Mesendoderm (in vitro differentiated cells): ENCODE results near the gene EMP2.

Source experiments
- DNase-seq: peaks from one replicate; pipeline ENCODE4 v3.0.0; 2013
- H2AK5ac ChIP-seq: 2 replicates; pipeline ENCODE4 v1.6.1; 2013; ENCODE audit warnings: low read length, inconsistent platforms
- H2BK120ac ChIP-seq: 2 replicates; pipeline ENCODE4 v1.6.1; 2013; ENCODE audit warnings: low read depth, mild to moderate bottlenecking, low read length, moderate library complexity, mixed read lengths
- H2BK15ac ChIP-seq: replicated peaks from 2 replicates; pipeline ENCODE4 v1.6.1; 2013; ENCODE audit warnings: low read depth, mild to moderate bottlenecking, moderate library complexity
- H2BK5ac ChIP-seq: 2 replicates; pipeline ENCODE4 v1.6.1; 2013; ENCODE audit warnings: low read length, inconsistent platforms
- H3K18ac ChIP-seq: 2 replicates; pipeline ENCODE4 v1.6.1; 2013; ENCODE audit warnings: mild to moderate bottlenecking, low read length, mixed read lengths
- H3K23ac ChIP-seq: one replicate; pipeline ENCODE4 v1.6.1; 2013; ENCODE audit warnings: low read length
- H3K27ac ChIP-seq: 2 replicates; pipeline ENCODE4 v1.5.1; 2013; ENCODE audit warnings: low read depth, mild to moderate bottlenecking, inconsistent platforms, low read length, moderate library complexity
- H3K27me3 ChIP-seq: 2 replicates; pipeline ENCODE4 v1.6.1; 2013; ENCODE audit warnings: low read length, control low read depth, mild to moderate bottlenecking, inconsistent platforms; ENCODE audit not compliant: insufficient read depth, poor library complexity
- H3K36me3 ChIP-seq: 2 replicates; pipeline ENCODE4 v1.6.1; 2013; ENCODE audit warnings: low read length, inconsistent platforms; ENCODE audit not compliant: control insufficient read depth, insufficient read depth
- H3K4ac ChIP-seq: one replicate; pipeline ENCODE4 v1.6.1; 2013; ENCODE audit warnings: low read depth, mild to moderate bottlenecking, low read length, moderate library complexity
- H3K4me1 ChIP-seq: 2 replicates; pipeline ENCODE4 v1.6.1; 2013; ENCODE audit warnings: low read depth, low read length, inconsistent platforms; ENCODE audit not compliant: control insufficient read depth
- H3K4me2 ChIP-seq: 2 replicates; pipeline ENCODE4 v1.6.1; 2013; ENCODE audit warnings: low read length
- H3K4me3 ChIP-seq: 2 replicates; pipeline ENCODE4 v1.5.1; 2013; ENCODE audit warnings: mild to moderate bottlenecking, low read length
- H3K56ac ChIP-seq: one replicate; pipeline ENCODE4 v1.6.1; 2013; ENCODE audit warnings: low read length
- H3K79me1 ChIP-seq: 2 replicates; pipeline ENCODE4 v1.6.1; 2013; ENCODE audit warnings: low read length, inconsistent platforms
- H3K79me2 ChIP-seq: 2 replicates; pipeline ENCODE4 v1.6.1; 2013; ENCODE audit warnings: mild to moderate bottlenecking, low read length; ENCODE audit not compliant: control insufficient read depth, insufficient read depth
- H3K9ac ChIP-seq: 2 replicates; pipeline ENCODE4 v1.6.1; 2013; ENCODE audit warnings: low read length, inconsistent platforms
- H4K5ac ChIP-seq: one replicate; pipeline ENCODE4 v1.6.1; 2013; ENCODE audit warnings: low read length
- H4K8ac ChIP-seq: one replicate; pipeline ENCODE4 v1.6.1; 2013; ENCODE audit warnings: low read depth, mild to moderate bottlenecking, control low read depth, low read length, moderate library complexity
- WGBS: extraction: QIAGEN DNeasy Blood & Tissue Kit; methylation state at CpG from one replicate; pipeline ENCODE4 v1.1.7; 2013; ENCODE audit warnings: low lambda C conversion rate, missing lambda C conversion rate; ENCODE audit not compliant: insufficient coverage; ENCODE audit errors: extremely low coverage; 5-methylcytosine and 5-hydroxymethylcytosine counted together

EMP2 gene

GRCh38 chr16:10617662-10618420, 37.4 kb upstream of the EMP2 start:
- no peak overlapping the region for H2BK5ac ChIP-seq
- no CpG with 5 or more reads among the region's 12 CpGs for WGBS

GRCh38 chr16:10616756-10617640, 36.6 kb upstream of the EMP2 start:
- H2AK5ac ChIP-seq = no peak overlapping the region
- DNase-seq = peak; percentile 70
- no peak overlapping the region for H3K23ac ChIP-seq
- H3K56ac ChIP-seq = peak overlapping the region; percentile 68
- peaks cover 10% of the 10 kb centered on the region for H3K4me1 ChIP-seq
- WGBS = no CpG with 5 or more reads among the region's 14 CpGs
- H3K4ac ChIP-seq = no peak overlapping the region
- H2BK120ac ChIP-seq = no peak overlapping the region
- H3K9ac ChIP-seq = no peak overlapping the region
- no peak overlapping the region for H2BK5ac ChIP-seq
- H3K79me1 ChIP-seq = no peaks in the 10 kb centered on the region
- no peak overlapping the region for H3K4me3 ChIP-seq
- H3K4me2 ChIP-seq = no peak overlapping the region
- H2BK15ac ChIP-seq = no peak overlapping the region
- H3K36me3 ChIP-seq = no peaks in the 10 kb centered on the region
- H3K79me2 ChIP-seq = no peaks in the 10 kb centered on the region
- no peak overlapping the region for H4K5ac ChIP-seq
- peak overlapping the region; percentile 4 for H3K18ac ChIP-seq
- H3K27me3 ChIP-seq = no peaks in the 10 kb centered on the region
- no peak overlapping the region for H4K8ac ChIP-seq
- H3K27ac ChIP-seq = no peak overlapping the region

More at GRCh38 chr16:10617662-10618420, 37.4 kb upstream of the EMP2 start:
- H4K5ac ChIP-seq = no peak overlapping the region
- H3K56ac ChIP-seq = no peak overlapping the region
- no peaks in the 10 kb centered on the region for H3K79me2 ChIP-seq
- peaks cover 15% of the 10 kb centered on the region for H3K4me1 ChIP-seq
- no peak overlapping the region for H2AK5ac ChIP-seq
- H2BK15ac ChIP-seq = no peak overlapping the region
- H3K36me3 ChIP-seq = no peaks in the 10 kb centered on the region
- H3K18ac ChIP-seq = no peak overlapping the region
- H3K4me2 ChIP-seq = no peak overlapping the region
- no peaks in the 10 kb centered on the region for H3K79me1 ChIP-seq
- H3K4ac ChIP-seq = no peak overlapping the region
- H3K23ac ChIP-seq = no peak overlapping the region
- H3K9ac ChIP-seq = no peak overlapping the region
- no peak overlapping the region for H2BK120ac ChIP-seq
- H3K27ac ChIP-seq = no peak overlapping the region
- H3K4me3 ChIP-seq = no peak overlapping the region
- no peak for DNase-seq
- no peaks in the 10 kb centered on the region for H3K27me3 ChIP-seq
- no peak overlapping the region for H4K8ac ChIP-seq

- Histone ChIP-seq H3K4me2 (no peak overlapping the region), H3K4me3 (no peak overlapping the region), H2BK5ac (no peak overlapping the region), H3K36me3 (no peaks in the 10 kb centered on the region), H4K8ac (no peak overlapping the region), H3K18ac (peak overlapping the region; percentile 4), H3K56ac (peak overlapping the region; percentile 30), H3K23ac (no peak overlapping the region), H4K5ac (no peak overlapping the region), H2AK5ac (no peak overlapping the region), H3K9ac (no peak overlapping the region), H3K79me2 (no peaks in the 10 kb centered on the region), H3K4ac (no peak overlapping the region), H3K27me3 (no peaks in the 10 kb centered on the region), H2BK15ac (no peak overlapping the region), H3K27ac (no peak overlapping the region), H3K79me1 (no peaks in the 10 kb centered on the region), H3K4me1 (peaks cover 10% of the 10 kb centered on the region), H2BK120ac (no peak overlapping the region)
- WGBS = no CpG with 5 or more reads among the region's 6 CpGs
- DNase-seq = no peak
Measured at GRCh38 chr16:10616419-10616755, 36.0 kb upstream of the EMP2 start.

- Histone ChIP-seq H3K56ac (no peak overlapping the region), H3K4me3 (no peak overlapping the region), H4K5ac (no peak overlapping the region), H2BK5ac (no peak overlapping the region), H4K8ac (no peak overlapping the region), H3K23ac (no peak overlapping the region), H2AK5ac (no peak overlapping the region), H3K27me3 (no peaks in the 10 kb centered on the region), H3K79me2 (no peaks in the 10 kb centered on the region), H3K27ac (no peak overlapping the region), H3K79me1 (no peaks in the 10 kb centered on the region), H2BK120ac (no peak overlapping the region), H3K4me2 (no peak overlapping the region), H3K4me1 (peaks cover 8% of the 10 kb centered on the region), H3K36me3 (no peaks in the 10 kb centered on the region), H3K4ac (no peak overlapping the region), H3K9ac (no peak overlapping the region), H2BK15ac (no peak overlapping the region), H3K18ac (no peak overlapping the region)
- DNase-seq = no peak
Measured at GRCh38 chr16:10614685-10615084, 34.3 kb upstream of the EMP2 start.

GRCh38 chr16:10613785-10614485, 33.5 kb upstream of the EMP2 start:
- H2BK15ac ChIP-seq = no peak overlapping the region
- H3K4me2 ChIP-seq = no peak overlapping the region
- no peak overlapping the region for H4K5ac ChIP-seq
- peak overlapping the region; percentile 71 for H3K23ac ChIP-seq
- H2AK5ac ChIP-seq = no peak overlapping the region
- no peak overlapping the region for H3K27ac ChIP-seq
- H3K36me3 ChIP-seq = no peaks in the 10 kb centered on the region
- H3K56ac ChIP-seq = no peak overlapping the region
- H2BK5ac ChIP-seq = no peak overlapping the region
- H2BK120ac ChIP-seq = no peak overlapping the region
- no peak overlapping the region for H3K4ac ChIP-seq
- H3K4me1 ChIP-seq = peaks cover 4% of the 10 kb centered on the region
- no peaks in the 10 kb centered on the region for H3K79me1 ChIP-seq
- DNase-seq = no peak
- no peak overlapping the region for H3K18ac ChIP-seq
- no peaks in the 10 kb centered on the region for H3K79me2 ChIP-seq
- WGBS = no CpG with 5 or more reads among the region's 6 CpGs
- no peaks in the 10 kb centered on the region for H3K27me3 ChIP-seq
- no peak overlapping the region for H3K4me3 ChIP-seq
- H4K8ac ChIP-seq = no peak overlapping the region
- H3K9ac ChIP-seq = no peak overlapping the region
